MM.1S (cell line): ENCODE data around the gene FAF1.

ENCODE experiments used
- DNase-seq: peaks from one replicate; pipeline ENCODE4 v3.0.0-alpha.2; 2015
- H2AFZ ChIP-seq: fragments of 300-600 bp; sonication (generic); 2 replicates; pipeline ENCODE4 v1.6.0; 2016; ENCODE audit warnings: antibody characterized with exemption, low read length
- H3F3A ChIP-seq: fragments of 300-600 bp; sonication (generic); 2 replicates; pipeline ENCODE4 v1.6.1; 2016; ENCODE audit warnings: mild to moderate bottlenecking, antibody characterized with exemption, low read length, moderate library complexity, mixed read lengths; ENCODE audit not compliant: insufficient read depth
- H3K27ac ChIP-seq: fragments of 300-600 bp; sonication (generic); 2 replicates; pipeline ENCODE4 v1.5.1; 2016; ENCODE audit warnings: mild to moderate bottlenecking, low read length
- H3K27me3 ChIP-seq: fragments of 300-600 bp; sonication (generic); replicated peaks from 2 replicates; pipeline ENCODE4 v1.6.0; 2016; ENCODE audit warnings: low read length; ENCODE audit not compliant: insufficient read depth
- H3K36me3 ChIP-seq: fragments of 300-600 bp; sonication (generic); replicated peaks from 2 replicates; pipeline ENCODE4 v1.6.1; 2016; ENCODE audit warnings: mild to moderate bottlenecking, low read length, mixed read lengths; ENCODE audit not compliant: insufficient read depth
- H3K4me1 ChIP-seq: fragments of 300-600 bp; sonication (generic); 2 replicates; pipeline ENCODE4 v1.6.1; 2016; ENCODE audit warnings: low read length, mixed read lengths
- H3K4me2 ChIP-seq: fragments of 300-600 bp; sonication (generic); 2 replicates; pipeline ENCODE4 v1.6.0; 2016; ENCODE audit warnings: low read depth, low read length
- H3K4me3 ChIP-seq: fragments of 300-600 bp; sonication (generic); 2 replicates; pipeline ENCODE4 v1.5.1; 2016; ENCODE audit warnings: low read length, mixed read lengths
- H3K79me2 ChIP-seq: fragments of 300-600 bp; sonication (generic); 2 replicates; pipeline ENCODE4 v1.6.1; 2016; ENCODE audit warnings: mixed run types, low read length, mixed read lengths
- H3K9ac ChIP-seq: fragments of 300-600 bp; sonication (generic); 2 replicates; pipeline ENCODE4 v1.6.1; 2016; ENCODE audit warnings: low read length, mixed read lengths
- H3K9me2 ChIP-seq: fragments of 300-600 bp; sonication (generic); replicated peaks from 2 replicates; pipeline ENCODE4 v1.6.1; 2016; ENCODE audit warnings: mild to moderate bottlenecking, low read length, mixed read lengths; ENCODE audit not compliant: insufficient read depth
- H3K9me3 ChIP-seq: fragments of 300-600 bp; sonication (generic); replicated peaks from 2 replicates; pipeline ENCODE4 v1.6.1; 2016; ENCODE audit warnings: mild to moderate bottlenecking, low read length, mixed read lengths; ENCODE audit not compliant: insufficient read depth
- H4K20me1 ChIP-seq: fragments of 300-600 bp; sonication (generic); 2 replicates; pipeline ENCODE4 v1.6.1; 2016; ENCODE audit warnings: mild to moderate bottlenecking, low read length, moderate library complexity, mixed read lengths; ENCODE audit not compliant: insufficient read depth
- EZH2 ChIP-seq: fragments of 300-600 bp; sonication (generic); optimal IDR thresholded peaks from 2 replicates; pipeline ENCODE3; 2017; ENCODE audit warnings: low read depth, mild to moderate bottlenecking, antibody characterized with exemption, low read length, mixed read lengths
- EZH2phosphoT487 ChIP-seq: fragments of 300-600 bp; sonication (generic); IDR thresholded peaks from 2 replicates; pipeline ENCODE4 v1.6.1; 2018; ENCODE audit warnings: antibody characterized with exemption, low read length
- TF ChIP-seq, protein P1 (sequence below): fragments of 300-600 bp; sonication (generic); IDR thresholded peaks from 2 replicates; pipeline ENCODE4 v1.5.1; 2016; ENCODE audit warnings: antibody characterized with exemption, low read length, mixed read lengths

The FAF1 gene

DNA sequence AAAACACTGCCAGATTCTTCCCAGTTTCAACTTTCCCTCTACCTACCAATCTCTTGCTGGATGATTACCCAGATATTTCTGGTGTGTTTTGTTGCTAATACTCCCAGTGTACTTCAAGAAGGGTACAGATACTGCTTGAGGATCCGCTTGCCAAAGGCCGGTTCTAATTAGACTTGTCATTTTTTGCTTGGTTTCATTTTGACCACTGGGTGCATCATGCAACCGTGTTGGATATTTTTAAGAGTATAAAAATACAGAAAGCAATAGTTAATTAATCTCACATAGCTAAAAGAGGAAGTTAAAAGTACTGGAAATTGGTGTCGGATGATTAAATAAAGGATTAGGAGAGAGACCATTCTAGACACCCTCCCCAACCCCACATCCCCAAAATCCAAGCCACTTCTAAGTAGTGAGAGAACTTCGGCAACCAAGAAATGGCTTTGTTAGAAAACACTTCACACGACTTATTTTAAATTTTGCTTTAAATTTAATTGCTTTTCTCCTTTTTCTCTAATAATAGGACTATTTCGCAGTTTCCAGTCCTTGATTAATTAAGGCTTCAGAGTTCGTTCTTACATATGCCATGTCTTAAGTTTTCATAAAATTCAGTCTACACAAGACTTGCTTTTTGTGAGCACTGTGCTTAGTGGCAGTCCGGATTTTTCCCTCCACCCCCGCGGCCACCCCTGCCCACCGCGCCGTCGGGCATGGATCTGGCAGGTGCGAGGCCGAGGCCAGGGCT lies 7.5 kb upstream of the FAF1 start:
- Histone ChIP-seq H3K4me1 (no peaks in the 10 kb centered on the region), H4K20me1 (no peaks in the 10 kb centered on the region), H3K9me2 (no peaks in the 10 kb centered on the region), H3K9ac (no peak overlapping the region), H3K4me3 (no peak overlapping the region), H3K36me3 (no peaks in the 10 kb centered on the region), H3K27ac (no peak overlapping the region), H3K27me3 (no peaks in the 10 kb centered on the region), H2AFZ (no peak overlapping the region), H3K79me2 (no peaks in the 10 kb centered on the region), H3F3A (no peaks in the 10 kb centered on the region), H3K9me3 (no peaks in the 10 kb centered on the region), H3K4me2 (no peak overlapping the region)
- TF ChIP-seq EZH2phosphoT487: no peak
- TF ChIP-seq EZH2: no peak
- TF ChIP-seq, protein P1, sequence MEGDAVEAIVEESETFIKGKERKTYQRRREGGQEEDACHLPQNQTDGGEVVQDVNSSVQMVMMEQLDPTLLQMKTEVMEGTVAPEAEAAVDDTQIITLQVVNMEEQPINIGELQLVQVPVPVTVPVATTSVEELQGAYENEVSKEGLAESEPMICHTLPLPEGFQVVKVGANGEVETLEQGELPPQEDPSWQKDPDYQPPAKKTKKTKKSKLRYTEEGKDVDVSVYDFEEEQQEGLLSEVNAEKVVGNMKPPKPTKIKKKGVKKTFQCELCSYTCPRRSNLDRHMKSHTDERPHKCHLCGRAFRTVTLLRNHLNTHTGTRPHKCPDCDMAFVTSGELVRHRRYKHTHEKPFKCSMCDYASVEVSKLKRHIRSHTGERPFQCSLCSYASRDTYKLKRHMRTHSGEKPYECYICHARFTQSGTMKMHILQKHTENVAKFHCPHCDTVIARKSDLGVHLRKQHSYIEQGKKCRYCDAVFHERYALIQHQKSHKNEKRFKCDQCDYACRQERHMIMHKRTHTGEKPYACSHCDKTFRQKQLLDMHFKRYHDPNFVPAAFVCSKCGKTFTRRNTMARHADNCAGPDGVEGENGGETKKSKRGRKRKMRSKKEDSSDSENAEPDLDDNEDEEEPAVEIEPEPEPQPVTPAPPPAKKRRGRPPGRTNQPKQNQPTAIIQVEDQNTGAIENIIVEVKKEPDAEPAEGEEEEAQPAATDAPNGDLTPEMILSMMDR: no peak
- no peak for DNase-seq

DNA sequence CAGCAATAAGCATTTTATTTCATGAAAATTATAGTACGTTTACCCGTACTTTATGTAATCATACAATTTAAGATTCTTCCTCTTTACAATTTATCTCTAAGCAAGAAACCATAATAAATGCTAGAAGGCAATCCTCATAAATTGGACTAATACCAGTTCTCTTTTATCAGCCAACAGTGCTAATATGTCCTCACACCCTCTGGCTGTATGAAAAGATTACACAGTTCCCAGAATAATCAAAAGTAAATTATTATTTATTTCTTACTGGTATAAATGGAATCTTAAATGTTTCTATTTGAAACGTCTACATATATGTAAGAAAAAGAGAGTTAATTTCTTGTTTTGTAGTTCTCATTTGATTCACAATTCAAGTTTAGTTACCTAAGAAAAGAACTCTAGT lies 6.9 kb upstream of the FAF1 start:
- TF ChIP-seq EZH2phosphoT487: no peak
- TF ChIP-seq, protein P1: no peak
- no peak for TF ChIP-seq EZH2
- H3K27ac ChIP-seq: no peak overlapping the region
- no peak for DNase-seq
- H3K36me3 ChIP-seq: no peaks in the 10 kb centered on the region
- H3F3A ChIP-seq: no peaks in the 10 kb centered on the region
- no peak overlapping the region for H3K9ac ChIP-seq
- H3K4me1 ChIP-seq: no peaks in the 10 kb centered on the region
- no peak overlapping the region for H2AFZ ChIP-seq
- no peaks in the 10 kb centered on the region for H3K9me3 ChIP-seq
- H3K27me3 ChIP-seq: no peaks in the 10 kb centered on the region
- H3K79me2 ChIP-seq: no peaks in the 10 kb centered on the region
- H3K4me2 ChIP-seq: no peak overlapping the region
- H3K9me2 ChIP-seq: no peaks in the 10 kb centered on the region
- H3K4me3 ChIP-seq: no peak overlapping the region
- no peaks in the 10 kb centered on the region for H4K20me1 ChIP-seq

DNA sequence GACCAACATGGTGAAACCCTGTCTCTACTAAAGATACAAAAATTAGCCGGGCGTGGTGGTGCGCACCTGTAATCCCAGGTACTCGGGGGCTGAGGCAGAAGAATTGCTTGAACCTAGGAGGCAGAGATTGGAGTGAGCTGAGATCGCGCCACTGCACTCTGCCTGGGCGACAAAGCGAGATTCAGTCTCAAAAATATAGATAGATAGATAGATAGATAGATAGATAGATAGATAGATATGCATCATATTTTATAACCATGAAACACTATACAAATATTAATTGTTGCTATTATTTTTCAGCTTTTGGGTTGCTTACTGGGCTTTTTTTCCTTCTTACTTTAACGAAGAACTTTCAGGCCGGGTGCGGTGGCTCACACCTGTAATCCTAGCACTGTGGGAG lies 4.8 kb upstream of the FAF1 start:
- H3K27me3 ChIP-seq: no peaks in the 10 kb centered on the region
- no peaks in the 10 kb centered on the region for H4K20me1 ChIP-seq
- H3K27ac ChIP-seq: no peak overlapping the region
- H3K9ac ChIP-seq: no peak overlapping the region
- no peaks in the 10 kb centered on the region for H3K9me2 ChIP-seq
- no peaks in the 10 kb centered on the region for H3K79me2 ChIP-seq
- no peak overlapping the region for H3K4me3 ChIP-seq
- H3K4me2 ChIP-seq: no peak overlapping the region
- TF ChIP-seq EZH2: no peak
- H2AFZ ChIP-seq: no peak overlapping the region
- H3K4me1 ChIP-seq: no peaks in the 10 kb centered on the region
- H3K36me3 ChIP-seq: no peaks in the 10 kb centered on the region
- DNase-seq: no peak
- H3K9me3 ChIP-seq: no peaks in the 10 kb centered on the region
- no peaks in the 10 kb centered on the region for H3F3A ChIP-seq

DNA sequence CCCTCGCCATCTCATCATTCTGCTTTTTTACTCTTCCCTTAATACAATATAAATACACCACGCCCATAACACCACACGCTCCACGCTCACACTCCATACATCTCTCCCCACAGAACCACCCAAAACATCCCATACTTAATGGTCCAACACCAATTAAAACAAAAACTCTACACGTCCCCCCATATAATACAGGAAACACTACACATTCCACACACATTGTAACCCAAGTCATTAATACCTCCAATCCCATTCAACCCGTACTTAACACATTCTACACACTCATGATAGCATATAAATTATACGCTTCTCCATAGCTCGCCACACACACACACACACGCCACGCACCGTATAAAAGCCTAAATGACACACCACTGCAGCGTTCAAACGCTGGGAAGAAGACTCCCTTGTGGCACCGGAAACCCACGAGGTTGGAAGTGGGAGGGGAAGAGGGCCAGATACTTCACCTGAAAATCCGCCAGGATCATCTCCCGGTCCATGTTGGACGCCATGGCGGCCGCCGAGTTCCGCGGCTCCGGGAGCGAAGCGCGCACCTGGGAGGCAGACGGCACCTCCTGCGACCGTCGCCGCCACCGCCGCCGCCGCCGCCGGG lies 659 bp downstream of the FAF1 start:
- no peak overlapping the region for H3K9ac ChIP-seq
- H2AFZ ChIP-seq: no peak overlapping the region
- H3F3A ChIP-seq: no peaks in the 10 kb centered on the region
- H3K4me3 ChIP-seq: peak overlapping the region; percentile 22; the same call in 1 of the 2 replicates
- no peak overlapping the region for H3K27ac ChIP-seq
- TF ChIP-seq, protein P1: no peak
- no peak for TF ChIP-seq EZH2phosphoT487
- no peak for TF ChIP-seq EZH2
- no peaks in the 10 kb centered on the region for H3K9me2 ChIP-seq
- no peaks in the 10 kb centered on the region for H3K9me3 ChIP-seq
- DNase-seq: no peak
- H4K20me1 ChIP-seq: no peaks in the 10 kb centered on the region
- no peaks in the 10 kb centered on the region for H3K79me2 ChIP-seq
- no peaks in the 10 kb centered on the region for H3K36me3 ChIP-seq
- H3K27me3 ChIP-seq: no peaks in the 10 kb centered on the region
- peak overlapping the region; percentile 39; the same call in 1 of the 2 replicates for H3K4me2 ChIP-seq
- no peaks in the 10 kb centered on the region for H3K4me1 ChIP-seq
